Islet of Langerhans (tissue), 1 donor: Measurements from ENCODE around the gene LGSN.
A peak's percentile ranks its signal among the peaks of the same experiment; 100 is the strongest.
"Not testable (repeated sequence)": the region's sequence is repeated elsewhere in the genome, so short reads cannot be mapped to it uniquely, and the experiment has no call there.

ENCODE experiments used
- FAIRE-seq: peaks from one replicate; lab custom pipeline; 2011; peaks lifted over from hg19 to GRCh38; lab: Jason Lieb, UNC

The LGSN gene

GRCh38 chr6:63306420-63306819 is 13.4 kb downstream of the LGSN start:
- FAIRE-seq, result no peak

GRCh38 chr6:63305277-63305676 is 14.5 kb downstream of the LGSN start:
- FAIRE-seq, result no peak

GRCh38 chr6:63303476-63303875 is 16.3 kb downstream of the LGSN start:
- FAIRE-seq, result no peak

GRCh38 chr6:63299667-63300066 is 20.1 kb downstream of the LGSN start:
- FAIRE-seq, result no peak

GRCh38 chr6:63295553-63296194 is 24.1 kb downstream of the LGSN start:
- FAIRE-seq, result no peak

- no peak for FAIRE-seq
Observed at GRCh38 chr6:63290492-63291058, 29.2 kb downstream of the LGSN start.

GRCh38 chr6:63289269-63289872 is 30.4 kb downstream of the LGSN start:
- FAIRE-seq, result no peak

- no peak for FAIRE-seq
Observed at GRCh38 chr6:63280639-63281180, 39.1 kb downstream of the LGSN start.

- FAIRE-seq, result no peak
Observed at GRCh38 chr6:63278916-63279315, 40.9 kb downstream of the LGSN start.

- FAIRE-seq, result no peak
Observed at GRCh38 chr6:63275953-63276352, 43.8 kb downstream of the LGSN start.

GRCh38 chr6:63274795-63275430 is 44.9 kb downstream of the LGSN start:
- FAIRE-seq, result not testable (repeated sequence)

GRCh38 chr6:63272397-63272796 is 47.4 kb downstream of the LGSN start:
- peak; percentile 97 for FAIRE-seq

GRCh38 chr6:63269470-63269869 is 50.3 kb downstream of the LGSN start:
- no peak for FAIRE-seq

GRCh38 chr6:63268574-63268973 is 51.2 kb downstream of the LGSN start:
- FAIRE-seq, result no peak

- FAIRE-seq, result no peak
Observed at GRCh38 chr6:63267828-63268227, 52.0 kb downstream of the LGSN start.

- FAIRE-seq, result no peak
Observed at GRCh38 chr6:63267046-63267445, 52.7 kb downstream of the LGSN start.

GRCh38 chr6:63263444-63263843 is 56.3 kb downstream of the LGSN start:
- FAIRE-seq, result no peak

GRCh38 chr6:63261820-63262219 is 58.0 kb downstream of the LGSN start:
- FAIRE-seq, result no peak

GRCh38 chr6:63259153-63259552 is 60.6 kb downstream of the LGSN start:
- no peak for FAIRE-seq

GRCh38 chr6:63249875-63250482 is 69.8 kb downstream of the LGSN start:
- no peak for FAIRE-seq

- no peak for FAIRE-seq
Observed at GRCh38 chr6:63246581-63246980, 73.2 kb downstream of the LGSN start.

GRCh38 chr6:63245909-63246308 is 73.9 kb downstream of the LGSN start:
- no peak for FAIRE-seq

- no peak for FAIRE-seq
Observed at GRCh38 chr6:63245420-63245819, 74.4 kb downstream of the LGSN start.
